Ovary (tissue), 9 donors: ENCODE measurements around the gene ENG. TPM values are rescaled to one million over a fixed set of nuclear protein-coding genes. Genes with fewer than 3 reads are reported as not detected.

Experiments used
- DNase-seq, 5 donors: peaks; one replicate each; pipeline ENCODE4 v3.0.0-alpha.2; 2019 to 2020
- H3K27ac ChIP-seq, 2 donors: fragments of 200-600 bp; one replicate each; pipeline versions ENCODE4 v1.5.1 to v1.8.0; 2019 to 2022
- H3K27me3 ChIP-seq: fragments of 200-600 bp; one replicate; pipeline ENCODE4 v1.8.0; 2022
- H3K36me3 ChIP-seq: fragments of 200-600 bp; sonication (generic); one replicate; pipeline ENCODE4 v1.5.1; 2019
- H3K4me1 ChIP-seq: one replicate; pipeline ENCODE4 v1.8.1; 2013; ENCODE audit warnings: mild to moderate bottlenecking, moderate library complexity; ENCODE audit not compliant: insufficient read depth
- H3K4me3 ChIP-seq: fragments of 200-600 bp; sonication (generic); one replicate; pipeline ENCODE4 v1.5.1; 2017
- H3K9me3 ChIP-seq, 2 donors: fragments of 200-600 bp in 1 of 2; sonication (generic) in 1 of 2; one replicate each; pipeline versions ENCODE4 v1.5.1 to v1.8.1; 2013 to 2019; ENCODE audit warnings: mild to moderate bottlenecking in 1 of 2, moderate library complexity in 1 of 2
- EP300 ChIP-seq: sonication (generic); formaldehyde crosslinking; IDR thresholded peaks from one replicate; pipeline ENCODE4 v1.6.1; 2017; ENCODE audit warnings: antibody characterized with exemption
- POLR2A ChIP-seq: fragments of 450-650 bp; IDR thresholded peaks from one replicate; pipeline ENCODE4 v1.6.1; 2017; ENCODE audit warnings: antibody characterized with exemption, mild to moderate bottlenecking, moderate library complexity
- WGBS, 3 donors: extraction: QIAGEN DNeasy Blood & Tissue Kit in 1 of 3; methylation state at CpG; one replicate each; pipeline versions ENCODE4 v1.1.5 to v1.1.7; 2013 to 2017; 5-methylcytosine and 5-hydroxymethylcytosine counted together
- intact Hi-C, 4 donors: fragments of 100-400 bp; cut with DNase I; formaldehyde crosslinking; loops; one replicate each; pipeline versions ENCODE4 v1.11.0 to v1.15.1; 2022 to 2023
- polyA plus RNA-seq, 2 donors: library from polyadenylated mRNA; stranded (reverse); fragments of 200-250 nt in 1 of 2; fragments of 350-450 nt in 1 of 2; fragmentation: Illumina TruSeq in 1 of 2; extraction: RNeasy Lipid Tissue Mini Kit (QIAGEN cat#74804) in 1 of 2; gene quantifications; one replicate each; pipeline ENCODE4 v1.2.3, GENCODE V29; 2013 to 2014
- total RNA-seq, 7 donors: library from RNA; depleted of rRNA in 2 of 7; stranded (reverse); fragments of >200 nt in 2 of 7; fragmentation: NEBNext Ultra II Directional in 3 of 7; extraction: Animal tissue kit (Norgen Biotek cat#: 25700) in 3 of 7; gene quantifications; one replicate each; pipeline versions ENCODE4 v1.1.0 to v1.2.4, GENCODE V29; 2016 to 2023
- TF ChIP-seq, protein P1 (sequence below), 3 donors: fragments of 450-650 bp in 2 of 3; fragments of 200-600 bp in 1 of 3; IDR thresholded peaks; one replicate each; pipeline versions ENCODE4 v1.5.1 to v1.8.0; 2016 to 2022; ENCODE audit warnings: antibody characterized with exemption in 3 of 3, mild to moderate bottlenecking in 1 of 3
- donor health status: DM: no; HTN: no; CAD: no; lungs with moderate emphysema.
- donor health status: DM: no; HTN: no; CAD: no.
- donor health status: Bipolar disorder and iron deficiency.
- donor health status: DM: yes; HTN: yes; CAD: no.
- donor health status: DM: no; HTN: no; CAD: no.
- donor health status: DM: yes; HTN: yes; CAD: no.

Gene ENG
- total and polyA plus RNA-seq, 9 donors: 54.7 to 298 (median 191) TPM

DNA sequence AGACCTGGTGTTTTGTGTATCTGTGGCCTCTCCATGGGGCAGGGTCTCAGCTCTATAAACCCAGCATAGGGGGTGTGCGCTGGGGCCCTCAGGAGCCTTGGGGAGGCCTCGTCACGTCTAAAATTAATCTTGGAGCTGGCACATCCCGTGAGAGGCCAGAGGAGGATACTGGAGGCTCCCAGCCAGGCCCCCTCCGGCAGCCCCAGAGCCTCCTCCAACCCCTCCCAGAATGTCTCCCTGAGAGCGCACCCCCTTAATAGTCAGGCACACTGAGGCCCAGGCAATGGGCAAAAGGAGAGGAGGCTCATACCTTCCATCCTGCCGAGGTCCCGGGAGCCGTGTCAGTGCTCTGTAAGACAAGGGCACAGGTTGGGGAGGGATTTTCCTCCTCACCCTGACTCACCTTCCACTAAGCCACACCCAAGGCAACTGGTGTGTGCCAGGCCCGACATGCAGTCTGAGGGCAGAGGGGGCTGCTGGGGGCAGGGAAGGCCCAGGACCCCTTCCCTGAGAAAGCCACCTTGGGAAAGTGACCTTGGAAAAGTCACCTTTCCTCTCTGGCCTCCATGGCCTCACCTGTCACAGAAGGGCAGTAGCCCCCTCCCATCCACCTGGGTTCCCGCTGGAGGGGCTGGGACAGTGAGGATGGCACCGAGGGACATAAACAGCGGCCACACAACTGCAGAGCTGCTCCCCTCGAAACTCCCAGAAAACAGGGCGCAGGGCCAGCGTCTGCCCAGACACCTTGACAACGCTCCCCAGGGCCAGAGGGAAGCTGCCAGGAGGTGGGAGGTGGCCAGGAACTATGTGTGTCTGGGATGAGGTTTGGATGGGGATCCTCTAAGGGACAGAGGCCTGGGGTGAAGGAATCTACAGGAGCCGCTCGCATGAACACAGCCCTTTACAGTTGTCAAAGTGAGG is 20.1 kb upstream of the ENG start:
- Histone ChIP-seq H3K9me3 (no peaks in the 10 kb centered on the region), H3K4me3 (no peak overlapping the region), H3K4me1 (peaks cover 30% of the 10 kb centered on the region), H3K36me3 (no peaks in the 10 kb centered on the region), H3K27ac (peak overlapping the region; percentile 67 to 72), H3K27me3 (no peaks in the 10 kb centered on the region)
- WGBS, 3 donors: 69 to 79% (median 77%) methylated on average over 19 of the region's 19 CpGs
- TF ChIP-seq POLR2A: no peak
- TF ChIP-seq, protein P1, sequence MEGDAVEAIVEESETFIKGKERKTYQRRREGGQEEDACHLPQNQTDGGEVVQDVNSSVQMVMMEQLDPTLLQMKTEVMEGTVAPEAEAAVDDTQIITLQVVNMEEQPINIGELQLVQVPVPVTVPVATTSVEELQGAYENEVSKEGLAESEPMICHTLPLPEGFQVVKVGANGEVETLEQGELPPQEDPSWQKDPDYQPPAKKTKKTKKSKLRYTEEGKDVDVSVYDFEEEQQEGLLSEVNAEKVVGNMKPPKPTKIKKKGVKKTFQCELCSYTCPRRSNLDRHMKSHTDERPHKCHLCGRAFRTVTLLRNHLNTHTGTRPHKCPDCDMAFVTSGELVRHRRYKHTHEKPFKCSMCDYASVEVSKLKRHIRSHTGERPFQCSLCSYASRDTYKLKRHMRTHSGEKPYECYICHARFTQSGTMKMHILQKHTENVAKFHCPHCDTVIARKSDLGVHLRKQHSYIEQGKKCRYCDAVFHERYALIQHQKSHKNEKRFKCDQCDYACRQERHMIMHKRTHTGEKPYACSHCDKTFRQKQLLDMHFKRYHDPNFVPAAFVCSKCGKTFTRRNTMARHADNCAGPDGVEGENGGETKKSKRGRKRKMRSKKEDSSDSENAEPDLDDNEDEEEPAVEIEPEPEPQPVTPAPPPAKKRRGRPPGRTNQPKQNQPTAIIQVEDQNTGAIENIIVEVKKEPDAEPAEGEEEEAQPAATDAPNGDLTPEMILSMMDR (IDR thresholded peaks at IDR 0.05): no peak
- TF ChIP-seq EP300: no peak
- peak in 4 of 5 donors; percentile 40 to 66 (median 59) for DNase-seq
- intact Hi-C loops: loop anchor here in 1 of 4 donors (5.0 kb wide), 1 partner anchor 137 kb away; the partner anchor contains the start of gene TOR2A

DNA sequence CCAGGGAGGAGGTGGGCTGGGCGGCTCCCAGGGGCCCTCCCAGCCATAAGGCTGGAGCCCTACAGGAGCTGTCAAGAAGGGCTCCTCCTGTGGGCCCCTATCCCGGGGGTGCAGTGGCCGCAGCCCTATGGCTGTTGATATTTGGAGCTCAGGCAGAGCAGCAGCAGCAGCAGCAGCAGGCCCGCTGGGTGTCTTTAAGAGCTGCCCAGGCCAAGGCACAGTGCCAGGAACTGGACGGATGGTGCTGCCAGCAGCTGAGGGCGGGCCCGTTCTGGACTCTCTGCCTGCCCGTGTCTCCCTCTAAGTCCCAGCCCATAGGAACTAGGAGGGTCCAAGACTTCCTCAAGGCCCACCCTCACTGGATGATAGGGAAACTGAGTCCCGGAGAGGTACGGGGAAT is 19.4 kb upstream of the ENG start:
- Histone ChIP-seq H3K36me3 (no peaks in the 10 kb centered on the region), H3K9me3 (no peaks in the 10 kb centered on the region), H3K4me3 (no peak overlapping the region), H3K27me3 (no peaks in the 10 kb centered on the region), H3K4me1 (peaks cover 37% of the 10 kb centered on the region), H3K27ac (peak overlapping the region; percentile 67 to 72)
- 32 to 52% (median 37%) methylated on average over 10 of the region's 10 CpGs for WGBS, 3 donors
- TF ChIP-seq, protein P1 (IDR thresholded peaks at IDR 0.05): no peak
- TF ChIP-seq EP300: no peak
- TF ChIP-seq POLR2A: no peak
- intact Hi-C loops: loop anchor here in 1 of 4 donors (5.0 kb wide), 1 partner anchor 137 kb away; the partner anchor contains the start of gene TOR2A
- DNase-seq: peak; percentile 60 to 89 (median 83)

DNA sequence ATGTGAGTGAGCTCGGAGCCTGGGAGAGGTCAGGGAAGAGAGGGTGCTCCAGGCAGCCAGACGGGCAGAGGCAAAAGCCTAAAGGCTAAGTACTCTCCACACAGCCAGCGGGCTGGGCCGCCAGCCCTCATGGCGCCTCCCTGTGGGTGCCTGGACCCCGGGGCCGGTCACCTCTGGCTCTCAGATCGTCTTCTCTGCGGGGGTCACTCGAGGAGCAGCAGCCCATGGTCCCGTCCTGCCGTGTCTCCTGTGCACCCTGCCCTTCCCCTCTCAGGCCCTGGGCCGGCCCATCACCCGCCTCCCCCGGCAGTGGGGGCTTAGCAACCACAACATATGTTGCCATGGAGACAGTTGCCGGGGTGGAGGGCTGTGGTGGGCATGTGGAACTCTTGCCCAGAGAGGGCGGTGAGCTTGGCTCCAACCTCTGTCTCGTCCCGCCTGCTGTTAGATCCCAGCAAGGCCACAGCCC is 18.8 kb upstream of the ENG start:
- Histone ChIP-seq H3K27ac (peak overlapping the region; percentile 6 to 72), H3K9me3 (no peaks in the 10 kb centered on the region), H3K36me3 (no peaks in the 10 kb centered on the region), H3K27me3 (no peaks in the 10 kb centered on the region), H3K4me1 (peaks cover 37% of the 10 kb centered on the region), H3K4me3 (no peak overlapping the region)
- WGBS, 3 donors: 68 to 70% (median 69%) methylated on average over 16 to 19 of the region's 19 CpGs
- DNase-seq: peak in 2 of 5 donors; percentile 17 to 48
- TF ChIP-seq, protein P1 (IDR thresholded peaks at IDR 0.05): no peak
- TF ChIP-seq EP300 (no peak), POLR2A (no peak)
- intact Hi-C loops: loop anchor here in 1 of 4 donors (5.0 kb wide), 1 partner anchor 136 kb away; the partner anchor contains the start of gene TOR2A

DNA sequence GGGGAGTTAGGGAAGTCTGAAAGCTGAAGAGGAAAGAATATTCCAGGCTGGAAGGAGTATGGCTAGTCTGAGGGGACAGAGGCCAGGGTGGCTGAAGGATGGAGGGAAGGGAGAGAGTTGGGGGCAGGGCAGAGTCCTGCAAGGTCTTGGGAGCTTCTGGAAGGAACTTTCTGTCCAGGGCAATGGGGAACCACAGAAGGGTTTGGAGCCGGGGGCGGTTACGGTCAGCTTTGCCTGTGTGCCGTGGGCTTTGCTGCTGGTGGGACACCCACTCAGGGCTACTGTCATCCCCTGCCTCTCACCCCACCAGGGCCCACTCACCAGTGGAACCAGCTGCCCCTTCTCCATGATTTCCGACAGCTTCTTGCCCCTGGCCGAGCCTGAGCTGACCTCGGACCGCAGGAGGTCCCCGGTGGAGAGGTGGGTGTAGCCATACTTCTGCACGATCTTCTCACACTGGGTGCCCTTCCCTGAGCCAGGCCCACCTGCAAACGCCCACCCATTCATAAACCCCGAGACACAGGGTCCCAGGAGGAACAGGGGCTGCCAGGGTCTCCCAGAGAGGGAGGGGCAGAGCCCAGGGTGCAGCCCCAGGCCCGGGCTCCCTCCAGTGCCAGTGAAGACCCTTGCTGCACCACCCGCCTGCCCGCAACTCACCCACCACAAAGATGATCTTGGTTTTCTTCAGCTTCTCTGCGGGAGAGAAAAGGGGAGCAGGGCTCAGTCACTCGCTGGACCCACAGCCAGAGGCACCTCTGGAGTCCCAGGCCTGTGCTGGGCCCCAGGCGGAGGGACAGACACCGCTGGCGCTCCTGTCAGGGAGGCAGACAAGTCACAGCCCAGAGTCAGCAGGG is 18.1 kb upstream of the ENG start:
- TF ChIP-seq POLR2A (no peak), EP300 (no peak)
- TF ChIP-seq, protein P1 (IDR thresholded peaks at IDR 0.05): no peak
- Histone ChIP-seq H3K9me3 (no peaks in the 10 kb centered on the region), H3K4me1 (peaks cover 34% of the 10 kb centered on the region), H3K27ac (peak overlapping the region; percentile 6 to 72), H3K4me3 (no peak overlapping the region), H3K36me3 (no peaks in the 10 kb centered on the region), H3K27me3 (no peaks in the 10 kb centered on the region)
- no peak for DNase-seq
- intact Hi-C loops: loop anchor here in 1 of 4 donors (5.0 kb wide), 1 partner anchor 135 kb away; the partner anchor contains the start of gene TOR2A
- 85 to 91% (median 88%) methylated on average over 20 of the region's 20 CpGs for WGBS, 3 donors
